ACC112 (cell line): Measurements from ENCODE around the gene CCDC78.

Source experiments
- H2AFZ ChIP-seq: fragments of 200-600 bp; sonication (generic); one replicate; pipeline ENCODE4 v1.6.0; 2017; ENCODE audit warnings: antibody characterized with exemption, low read length; ENCODE audit not compliant: unreplicated experiment
- H3K27ac ChIP-seq: fragments of 200-600 bp; sonication (generic); 2 replicates; pipeline ENCODE4 v1.5.1; 2014; ENCODE audit warnings: low read depth, mild to moderate bottlenecking, antibody characterized with exemption, low read length, moderate library complexity
- H3K27me3 ChIP-seq: fragments of 200-600 bp; sonication (generic); 2 replicates; pipeline ENCODE4 v1.6.1; 2014; ENCODE audit warnings: mild to moderate bottlenecking, antibody characterized with exemption, low read length, moderate library complexity, mixed read lengths; ENCODE audit not compliant: insufficient read depth
- H3K36me3 ChIP-seq: fragments of 200-600 bp; sonication (generic); 2 replicates; pipeline ENCODE4 v1.6.1; 2016; ENCODE audit warnings: mild to moderate bottlenecking, antibody characterized with exemption, low read length, moderate library complexity, mixed read lengths; ENCODE audit not compliant: insufficient read depth
- H3K4me1 ChIP-seq: fragments of 200-600 bp; sonication (generic); one replicate; pipeline ENCODE4 v1.6.1; 2016; ENCODE audit warnings: low read length, mixed read lengths; ENCODE audit not compliant: insufficient read depth, unreplicated experiment, control insufficient read depth
- H3K4me3 ChIP-seq: fragments of 200-600 bp; sonication (generic); 2 replicates; pipeline ENCODE4 v1.5.1; 2014; ENCODE audit warnings: mild to moderate bottlenecking, low read depth, low read length
- H3K79me2 ChIP-seq: fragments of 200-600 bp; sonication (generic); one replicate; pipeline ENCODE4 v1.6.0; 2016; ENCODE audit warnings: low read length; ENCODE audit not compliant: control insufficient read depth, unreplicated experiment, insufficient read depth

Gene CCDC78

DNA sequence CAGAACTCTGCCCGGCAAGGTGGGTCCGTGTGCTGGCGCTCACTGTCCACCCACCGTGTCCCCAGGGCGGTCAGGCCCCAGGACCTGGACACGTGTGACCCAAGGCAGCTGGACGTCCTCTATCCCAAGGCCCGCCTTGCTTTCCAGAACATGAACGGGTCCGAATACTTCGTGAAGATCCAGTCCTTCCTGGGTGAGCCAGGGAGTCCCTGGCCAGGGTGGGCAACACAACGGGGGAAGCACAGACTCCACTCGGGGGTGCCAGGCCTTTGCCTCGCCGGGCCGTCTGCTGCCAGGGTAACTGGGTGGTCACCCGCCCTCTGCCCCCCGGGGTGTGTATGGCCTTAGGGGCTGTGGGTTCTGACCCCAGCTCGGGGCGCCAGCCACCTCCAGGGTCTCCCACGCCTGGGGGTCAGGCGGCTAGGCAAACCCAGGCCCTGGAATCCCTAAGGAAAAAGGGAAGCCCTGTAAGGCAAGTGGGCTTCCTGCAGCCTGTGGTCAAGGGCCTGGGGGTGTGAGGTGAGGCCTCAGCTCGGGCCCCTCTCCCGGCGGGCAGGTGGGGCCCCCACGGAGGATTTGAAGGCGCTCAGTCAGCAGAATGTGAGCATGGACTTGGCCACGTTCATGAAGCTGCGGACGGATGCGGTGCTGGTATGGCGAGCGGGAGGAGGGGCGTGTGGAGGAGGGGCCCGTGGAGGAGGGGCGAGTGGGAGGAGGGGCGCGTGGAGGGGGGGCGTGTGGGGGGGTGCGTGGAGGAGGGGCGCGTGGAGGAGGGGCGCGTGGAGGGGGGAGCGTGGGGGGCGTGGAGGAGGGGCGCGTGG, 40.8 kb upstream of the CCDC78 start:
- Histone ChIP-seq H3K36me3 (no peaks in the 10 kb centered on the region), H3K27me3 (no peaks in the 10 kb centered on the region), H3K27ac (no peak overlapping the region), H3K4me3 (no peak overlapping the region), H3K4me1 (no peaks in the 10 kb centered on the region), H3K79me2 (no peaks in the 10 kb centered on the region), H2AFZ (no peak overlapping the region)

DNA sequence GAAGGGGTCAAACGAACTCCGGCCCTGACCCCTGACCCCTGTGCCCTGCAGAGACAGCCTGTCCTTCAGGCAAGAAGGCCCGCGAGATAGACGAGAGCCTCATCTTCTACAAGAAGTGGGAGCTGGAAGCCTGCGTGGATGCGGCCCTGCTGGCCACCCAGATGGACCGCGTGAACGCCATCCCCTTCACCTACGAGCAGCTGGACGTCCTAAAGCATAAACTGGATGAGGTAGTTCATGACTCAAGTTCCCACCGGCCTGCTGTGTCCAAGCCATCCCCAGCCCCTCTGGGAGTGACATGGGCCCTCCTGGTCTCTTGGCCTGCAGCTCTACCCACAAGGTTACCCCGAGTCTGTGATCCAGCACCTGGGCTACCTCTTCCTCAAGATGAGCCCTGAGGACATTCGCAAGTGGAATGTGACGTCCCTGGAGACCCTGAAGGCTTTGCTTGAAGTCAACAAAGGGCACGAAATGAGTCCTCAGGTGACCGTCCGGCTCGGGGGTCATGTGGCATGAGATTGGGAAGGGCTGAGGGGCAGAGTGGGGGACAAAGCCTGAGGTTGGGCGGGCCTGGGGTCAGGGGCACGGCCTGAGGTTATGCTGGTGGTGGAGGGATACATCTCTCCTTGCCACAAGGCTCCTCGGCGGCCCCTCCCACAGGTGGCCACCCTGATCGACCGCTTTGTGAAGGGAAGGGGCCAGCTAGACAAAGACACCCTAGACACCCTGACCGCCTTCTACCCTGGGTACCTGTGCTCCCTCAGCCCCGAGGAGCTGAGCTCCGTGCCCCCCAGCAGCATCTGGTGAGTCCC, 40.0 kb upstream of the CCDC78 start:
- H3K4me3 ChIP-seq = no peak overlapping the region
- H2AFZ ChIP-seq = no peak overlapping the region
- no peak overlapping the region for H3K27ac ChIP-seq
- H3K4me1 ChIP-seq = no peaks in the 10 kb centered on the region
- no peaks in the 10 kb centered on the region for H3K79me2 ChIP-seq
- no peaks in the 10 kb centered on the region for H3K27me3 ChIP-seq
- no peaks in the 10 kb centered on the region for H3K36me3 ChIP-seq

DNA sequence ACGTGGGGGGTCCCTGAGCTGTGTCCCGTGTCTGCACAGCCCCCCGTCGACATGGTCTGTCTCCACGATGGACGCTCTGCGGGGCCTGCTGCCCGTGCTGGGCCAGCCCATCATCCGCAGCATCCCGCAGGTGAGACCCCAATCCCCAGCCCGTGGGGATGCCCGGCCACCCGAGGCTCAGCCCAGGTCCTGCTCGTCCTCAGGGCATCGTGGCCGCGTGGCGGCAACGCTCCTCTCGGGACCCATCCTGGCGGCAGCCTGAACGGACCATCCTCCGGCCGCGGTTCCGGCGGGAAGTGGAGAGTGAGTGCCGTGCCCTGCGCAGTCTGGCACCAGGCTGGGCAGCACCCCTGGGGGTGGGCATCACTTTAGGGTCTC, 39.2 kb upstream of the CCDC78 start:
- Histone ChIP-seq H3K27me3 (no peaks in the 10 kb centered on the region), H3K36me3 (no peaks in the 10 kb centered on the region), H2AFZ (no peak overlapping the region), H3K27ac (no peak overlapping the region), H3K4me1 (no peaks in the 10 kb centered on the region), H3K4me3 (no peak overlapping the region), H3K79me2 (no peaks in the 10 kb centered on the region)

DNA sequence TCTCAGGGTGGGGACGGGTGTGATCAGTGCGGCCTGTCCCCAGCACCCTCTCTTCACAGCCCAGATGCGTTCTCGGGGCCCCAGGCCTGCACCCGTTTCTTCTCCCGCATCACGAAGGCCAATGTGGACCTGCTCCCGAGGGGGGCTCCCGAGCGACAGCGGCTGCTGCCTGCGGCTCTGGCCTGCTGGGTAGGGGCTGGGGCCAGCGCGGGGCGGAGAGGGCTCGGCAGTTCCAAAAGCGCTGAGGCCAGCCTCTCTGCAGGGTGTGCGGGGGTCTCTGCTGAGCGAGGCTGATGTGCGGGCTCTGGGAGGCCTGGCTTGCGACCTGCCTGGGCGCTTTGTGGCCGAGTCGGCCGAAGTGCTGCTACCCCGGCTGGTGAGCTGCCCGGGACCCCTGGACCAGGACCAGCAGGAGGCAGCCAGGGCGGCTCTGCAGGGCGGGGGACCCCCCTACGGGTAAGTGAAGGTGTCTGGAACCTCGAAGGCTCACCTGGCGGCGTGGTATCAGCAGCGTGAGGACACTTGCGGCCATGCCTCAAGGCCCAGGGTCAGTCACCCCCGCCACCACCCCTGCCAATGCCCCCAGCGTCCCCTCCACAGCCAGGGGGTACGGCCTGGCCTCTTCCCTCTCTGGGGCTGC, 38.7 kb upstream of the CCDC78 start:
- no peak overlapping the region for H3K4me3 ChIP-seq
- H3K27ac ChIP-seq = no peak overlapping the region
- H3K27me3 ChIP-seq = no peaks in the 10 kb centered on the region
- no peaks in the 10 kb centered on the region for H3K79me2 ChIP-seq
- H3K36me3 ChIP-seq = no peaks in the 10 kb centered on the region
- no peak overlapping the region for H2AFZ ChIP-seq
- H3K4me1 ChIP-seq = no peaks in the 10 kb centered on the region

DNA sequence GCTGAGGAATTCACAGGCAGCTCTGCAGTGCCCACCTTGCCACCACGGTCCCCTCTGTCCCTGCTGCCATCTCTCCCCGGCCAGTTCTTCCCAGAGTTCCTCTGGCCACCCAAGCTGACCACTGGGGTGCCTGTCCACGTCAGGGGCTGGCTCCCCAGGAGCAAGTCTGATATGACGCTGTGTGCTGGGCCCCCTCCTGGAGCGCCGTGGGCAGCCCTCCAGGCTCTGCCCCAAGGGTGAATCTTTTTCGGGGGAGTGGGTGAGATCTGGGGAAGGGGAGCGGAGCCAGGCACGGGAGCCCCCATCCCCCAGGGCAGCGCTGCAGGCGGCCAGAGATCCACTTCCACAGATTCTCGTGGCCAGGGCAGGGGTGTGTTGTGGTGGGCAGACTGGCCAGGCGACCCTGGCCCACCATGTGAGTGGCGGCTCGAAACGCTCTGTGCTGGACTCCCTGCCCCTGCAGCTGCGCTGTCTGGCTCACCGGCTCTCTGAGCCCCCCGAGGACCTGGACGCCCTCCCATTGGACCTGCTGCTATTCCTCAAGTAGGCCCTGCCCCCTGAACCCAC, 38.0 kb upstream of the CCDC78 start:
- Histone ChIP-seq H3K27me3 (no peaks in the 10 kb centered on the region), H3K79me2 (no peaks in the 10 kb centered on the region), H3K4me3 (no peak overlapping the region), H2AFZ (no peak overlapping the region), H3K27ac (no peak overlapping the region), H3K4me1 (no peaks in the 10 kb centered on the region), H3K36me3 (no peaks in the 10 kb centered on the region)

DNA sequence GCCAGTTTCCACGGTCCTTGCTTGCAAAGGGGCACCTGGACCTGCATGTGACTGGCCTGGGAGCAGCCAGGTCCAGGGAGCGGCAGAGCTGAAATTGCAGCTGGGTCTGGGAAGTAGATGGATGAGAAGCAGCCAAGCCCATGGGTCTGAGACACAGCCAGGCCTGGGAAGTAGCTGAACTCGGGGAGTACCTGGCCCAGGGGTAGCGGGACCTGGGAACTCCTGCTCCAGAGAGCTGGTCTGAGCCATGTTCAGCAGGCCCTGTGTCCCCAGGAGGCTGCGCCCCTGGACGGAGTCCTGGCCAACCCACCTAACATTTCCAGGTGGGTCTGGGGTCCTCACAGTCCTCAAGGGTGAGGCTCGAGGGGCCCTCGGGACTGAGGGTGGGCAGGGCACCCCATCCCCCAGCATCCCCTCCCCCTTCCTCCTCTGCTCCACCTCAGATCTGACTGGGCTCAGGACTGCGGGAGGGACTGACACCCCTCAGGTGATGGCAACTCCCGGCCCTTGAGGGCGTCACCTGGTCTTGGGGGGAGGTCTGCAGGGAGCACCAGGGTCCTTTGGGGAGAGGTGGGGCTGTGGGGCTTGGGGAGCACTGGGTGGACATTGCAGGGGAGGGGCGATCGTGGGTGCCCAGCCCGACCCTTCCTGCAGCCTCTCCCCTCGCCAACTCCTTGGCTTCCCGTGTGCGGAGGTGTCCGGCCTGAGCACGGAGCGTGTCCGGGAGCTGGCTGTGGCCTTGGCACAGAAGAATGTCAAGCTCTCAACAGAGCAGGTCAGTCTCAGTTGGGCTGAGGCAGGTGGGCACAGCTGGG, 37.3 kb upstream of the CCDC78 start:
- no peak overlapping the region for H3K27ac ChIP-seq

DNA sequence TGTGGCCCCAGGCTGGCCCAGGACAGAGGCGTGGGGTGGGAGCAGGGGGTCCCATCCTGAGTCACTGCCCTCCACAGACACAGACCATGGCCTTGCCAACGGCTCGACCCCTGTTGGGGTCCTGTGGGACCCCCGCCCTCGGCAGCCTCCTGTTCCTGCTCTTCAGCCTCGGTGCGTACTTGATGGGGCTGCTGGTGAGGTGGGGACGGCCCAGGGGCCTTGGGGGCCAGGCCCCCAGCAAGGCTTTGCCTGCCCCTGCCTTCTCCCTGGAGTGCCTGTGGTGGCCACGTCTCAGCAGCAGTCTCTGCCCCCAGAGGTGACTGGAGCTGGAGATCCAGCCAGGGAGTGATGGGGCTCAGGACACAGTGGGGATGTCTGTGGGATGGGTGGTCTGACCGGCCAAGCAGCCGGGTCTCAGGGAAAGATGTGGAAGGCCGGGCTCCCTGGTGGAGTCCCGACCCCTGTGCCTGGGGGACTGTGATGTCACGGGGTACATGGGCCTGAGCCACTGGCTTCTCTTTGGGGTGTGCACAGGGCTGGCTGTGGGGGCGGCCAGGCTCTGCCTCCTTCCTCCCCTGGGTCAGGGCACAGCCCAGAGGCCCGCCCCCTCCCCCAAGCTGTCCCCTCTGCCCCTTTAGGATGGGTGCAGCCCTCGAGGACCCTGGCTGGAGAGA, 36.5 kb upstream of the CCDC78 start:
- no peaks in the 10 kb centered on the region for H3K36me3 ChIP-seq
- H2AFZ ChIP-seq = no peak overlapping the region

More for the DNA sequence above, 37.3 kb upstream of the CCDC78 start:
- no peaks in the 10 kb centered on the region for H3K79me2 ChIP-seq
- no peaks in the 10 kb centered on the region for H3K27me3 ChIP-seq
- no peaks in the 10 kb centered on the region for H3K4me1 ChIP-seq
- no peaks in the 10 kb centered on the region for H3K36me3 ChIP-seq
- H3K4me3 ChIP-seq = no peak overlapping the region
- H2AFZ ChIP-seq = no peak overlapping the region

DNA sequence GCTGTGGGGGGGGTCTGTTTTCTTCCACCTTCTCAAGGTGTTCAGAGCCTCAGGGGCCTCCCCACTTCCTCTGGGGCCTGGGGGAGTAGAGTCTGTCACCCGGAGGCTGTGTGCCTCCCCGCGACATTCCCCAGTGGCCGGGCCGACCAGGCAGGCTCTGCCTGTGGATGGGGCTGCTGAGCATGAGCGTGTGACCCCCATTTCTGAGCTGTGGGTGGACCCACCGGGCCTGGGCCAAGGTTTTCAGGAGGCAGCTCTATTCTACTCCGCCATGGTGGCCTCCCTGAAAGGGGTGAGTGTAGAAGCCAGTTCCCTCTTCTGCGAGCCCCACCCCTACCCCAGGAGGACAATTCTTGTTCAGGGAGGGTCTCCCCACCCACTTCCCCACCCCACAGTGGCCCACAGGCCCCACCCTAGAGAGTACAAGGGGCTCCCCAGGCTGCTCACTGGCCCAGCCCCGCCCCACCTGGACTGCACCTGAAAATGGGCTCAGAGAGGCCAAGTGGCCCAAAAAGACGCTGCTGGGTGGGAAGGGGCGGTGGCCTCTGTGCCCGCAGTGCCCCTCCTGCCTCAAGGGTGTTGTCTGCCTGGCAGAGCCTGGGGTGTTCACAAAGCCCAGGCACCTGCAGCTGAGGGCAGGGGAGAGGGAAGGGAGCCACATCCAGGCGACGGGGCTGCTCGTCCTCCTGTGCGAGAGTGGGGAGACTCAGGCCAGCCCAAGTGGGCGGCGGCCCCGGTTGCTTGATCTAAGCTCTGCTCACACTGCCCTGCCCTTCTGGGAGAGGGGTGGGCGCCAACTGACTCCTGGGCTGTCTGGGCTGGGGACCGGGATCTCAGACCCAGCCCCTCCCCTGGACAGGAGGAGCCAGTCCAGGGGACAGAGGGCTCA, 35.6 kb upstream of the CCDC78 start:
- H3K79me2 ChIP-seq = no peaks in the 10 kb centered on the region
- H3K36me3 ChIP-seq = no peaks in the 10 kb centered on the region
- H3K27ac ChIP-seq = no peak overlapping the region
- no peak overlapping the region for H2AFZ ChIP-seq
- no peak overlapping the region for H3K4me3 ChIP-seq
- no peaks in the 10 kb centered on the region for H3K27me3 ChIP-seq
- H3K4me1 ChIP-seq = no peaks in the 10 kb centered on the region

More for the DNA sequence above, 36.5 kb upstream of the CCDC78 start:
- Histone ChIP-seq H3K4me3 (no peak overlapping the region), H3K27me3 (no peaks in the 10 kb centered on the region), H3K27ac (no peak overlapping the region), H3K4me1 (no peaks in the 10 kb centered on the region), H3K79me2 (no peaks in the 10 kb centered on the region)
